A549 treated with dexamethasone at 1 μM for 4 hours (cell line): ENCODE results near the gene C12orf75. TPM values are rescaled to one million over a fixed set of nuclear protein-coding genes. Genes with fewer than 3 reads are reported as not detected.

Source experiments
- total RNA-seq: library from RNA; stranded (reverse); fragments of 200-300 nt; extraction: Qiagen RNA extraction; gene quantifications from 5 replicates; pipeline ENCODE4 v1.2.3, GENCODE V29; 2022

Gene C12orf75
- total RNA-seq, result 116 to 153 TPM (median 123 TPM) in 5 replicates

GRCh38 chr12:105330283-105330930 lies at the start of gene C12orf75:
TSS of gene C12orf75 (plus strand) at chr12:105330691. CDS start at chr12:105330892, 201 bp downstream.

Other genes starting within 250 kb of the C12orf75 start
- 3.1 to 4.7 TPM (median 4.2 TPM) in 5 replicates for gene ALDH1L2, start 246.2 kb upstream of the C12orf75 start, total RNA-seq
- 21.3 to 31.9 TPM (median 26.3 TPM) in 5 replicates for gene WASHC4, start 223.0 kb upstream of the C12orf75 start, total RNA-seq
- gene APPL2, start 94.5 kb upstream of the C12orf75 start, total RNA-seq, result 21.8 to 30.4 TPM (median 26.9 TPM) in 5 replicates